CD4-positive, alpha-beta T cell treated with Interleukin-21 for 1 hour (primary cell): ENCODE data around the gene HOXB3.
A peak's percentile ranks its signal among the peaks of the same experiment; 100 is the strongest.

Source experiments
- DNase-seq: peaks from one replicate; pipeline ENCODE4 v3.0.0-alpha.2; 2020

HOXB3 gene

DNA sequence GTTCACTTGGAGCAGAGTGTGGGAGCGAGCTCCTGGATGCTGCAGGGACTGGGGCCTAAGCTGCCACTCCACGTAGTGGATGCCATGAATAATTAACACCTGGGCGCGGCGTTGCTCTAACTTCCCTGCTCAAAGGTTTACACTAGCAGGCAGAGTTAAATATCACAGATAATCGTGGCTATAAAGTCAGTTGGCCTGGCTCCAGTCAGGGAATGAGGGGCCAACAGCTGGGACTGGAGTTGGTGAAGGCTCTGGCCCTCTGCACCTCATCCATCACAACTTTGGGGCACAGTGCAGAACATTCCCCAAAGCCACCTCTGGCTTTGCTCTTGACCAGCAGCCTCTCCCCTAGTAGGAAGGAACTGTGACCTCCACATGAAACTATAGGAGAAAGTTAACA lies 22.8 kb downstream of the HOXB3 start:
- DNase-seq = no peak

DNA sequence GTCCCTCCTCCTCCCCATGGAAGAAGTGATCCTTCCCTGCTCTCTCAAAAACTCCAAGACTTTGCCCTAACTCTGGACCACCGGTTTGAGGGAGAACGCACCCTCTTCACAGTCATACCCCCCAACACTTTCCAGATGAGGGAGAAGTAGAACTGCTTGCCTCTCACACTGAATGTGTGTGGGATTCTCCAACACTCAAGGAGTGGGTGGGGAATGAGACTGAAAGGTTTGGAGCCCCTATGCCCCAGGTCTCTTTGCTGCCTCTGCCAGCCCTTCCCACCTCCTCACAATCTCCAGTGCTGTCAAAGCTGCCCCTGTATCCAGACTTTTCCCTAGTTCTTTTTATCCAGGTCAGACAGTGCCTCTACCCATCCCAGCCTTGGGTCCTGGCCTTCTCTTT lies 23.3 kb downstream of the HOXB3 start:
- DNase-seq = no peak

DNA sequence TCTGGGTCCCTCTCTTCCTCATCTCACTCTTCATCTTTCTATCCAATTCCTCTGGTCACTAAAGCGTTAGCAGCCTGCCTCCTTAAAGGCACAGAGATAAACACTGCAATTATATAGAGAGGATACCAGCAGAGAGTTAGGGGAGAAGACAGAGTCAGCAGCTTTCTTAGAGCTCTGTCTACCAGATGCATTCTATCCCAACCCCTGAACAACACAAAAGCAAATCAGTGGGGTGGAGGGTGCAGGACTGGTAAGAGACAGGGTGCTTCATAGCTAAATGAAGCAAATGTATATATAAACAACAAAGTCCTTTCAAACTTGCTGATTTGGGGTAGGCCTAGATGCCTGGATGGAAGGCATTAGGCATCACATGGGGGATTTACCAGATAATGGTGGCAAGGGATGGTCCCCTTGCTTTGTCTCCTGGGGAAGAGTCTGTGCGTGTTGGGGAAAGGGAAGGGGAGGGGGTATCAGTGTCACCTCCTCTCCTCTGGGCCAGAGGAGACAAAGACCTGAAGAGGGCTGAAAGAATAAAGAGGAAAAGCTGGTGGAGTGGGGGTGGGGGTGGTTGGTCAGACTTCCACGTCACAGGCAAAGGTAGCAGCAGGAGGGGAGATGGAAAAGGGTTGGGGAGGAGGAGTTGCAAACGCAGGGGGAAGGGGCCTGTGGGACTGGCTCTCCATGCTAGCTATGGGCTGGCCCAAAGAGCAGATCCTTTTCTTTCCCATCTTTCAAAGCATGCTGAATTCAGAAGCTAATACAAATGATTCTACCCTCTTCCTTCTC lies 23.9 kb downstream of the HOXB3 start:
- no peak for DNase-seq

DNA sequence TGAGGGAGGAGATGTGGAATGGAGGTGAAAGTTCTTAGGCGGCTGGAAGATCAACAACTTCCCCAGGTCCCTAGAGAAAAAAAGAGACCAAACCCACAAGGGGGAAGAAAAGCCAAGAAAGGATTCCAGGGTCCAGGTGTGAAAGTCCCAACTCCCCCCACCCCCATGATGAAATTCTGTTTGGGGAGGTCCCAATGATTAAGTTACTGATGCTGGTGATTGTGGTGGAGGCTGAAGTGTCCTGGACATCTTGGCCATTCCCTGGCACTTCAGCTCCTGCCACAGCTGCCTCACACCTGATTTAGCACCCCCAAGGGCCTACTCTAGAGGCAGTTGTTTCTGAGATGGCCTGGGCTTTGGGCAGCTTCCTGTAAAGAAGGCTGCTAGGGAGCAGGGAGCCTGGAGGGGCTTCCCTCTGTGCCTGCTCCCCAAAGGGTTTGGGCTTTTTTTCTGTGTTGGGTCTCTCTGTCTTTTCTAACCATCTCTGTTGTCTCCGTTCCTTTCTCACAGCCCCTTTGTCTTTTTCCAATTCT lies 25.0 kb downstream of the HOXB3 start:
- DNase-seq = no peak

DNA sequence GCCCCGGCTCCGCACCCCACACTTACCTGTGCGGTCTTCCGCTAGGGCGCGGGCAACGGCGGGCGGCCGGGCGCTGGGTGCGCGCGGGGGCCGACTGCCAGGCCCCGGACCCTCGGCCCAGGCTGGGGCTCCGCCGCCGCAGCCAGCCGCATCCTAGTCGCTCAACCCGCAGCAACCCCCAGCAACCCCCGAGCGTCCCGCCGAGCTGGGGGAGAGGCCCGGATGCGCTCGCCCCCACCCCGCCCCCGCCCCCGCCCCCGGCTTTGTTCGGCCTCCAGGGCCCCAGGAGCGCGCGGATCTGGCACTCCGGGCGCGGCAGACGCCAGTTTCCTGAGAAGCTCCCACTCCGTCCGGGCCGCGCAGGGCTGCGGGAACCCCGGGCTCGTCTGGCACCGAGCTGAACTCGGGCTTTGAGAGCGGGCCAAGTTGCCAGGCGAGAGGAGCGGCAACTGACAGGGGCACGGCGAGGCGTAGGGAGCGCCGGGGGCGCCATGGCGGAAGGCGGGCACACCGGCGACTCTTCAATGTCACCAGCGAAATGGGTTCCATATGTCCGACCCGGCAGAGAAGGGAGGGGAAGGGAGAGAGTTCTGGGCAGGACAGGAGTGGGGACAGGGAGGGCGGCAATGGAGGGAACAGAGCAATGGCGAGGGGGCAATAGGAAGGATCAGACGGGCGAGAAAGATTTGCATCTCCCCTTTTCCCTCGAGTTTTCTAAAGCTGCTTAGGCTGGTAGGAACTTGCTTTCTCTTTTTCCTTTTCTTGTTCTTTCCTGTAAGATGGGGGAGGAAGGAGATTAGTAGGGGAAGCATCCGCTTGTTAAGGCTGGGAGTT lies 25.6 kb downstream of the HOXB3 start:
- DNase-seq = no peak

DNA sequence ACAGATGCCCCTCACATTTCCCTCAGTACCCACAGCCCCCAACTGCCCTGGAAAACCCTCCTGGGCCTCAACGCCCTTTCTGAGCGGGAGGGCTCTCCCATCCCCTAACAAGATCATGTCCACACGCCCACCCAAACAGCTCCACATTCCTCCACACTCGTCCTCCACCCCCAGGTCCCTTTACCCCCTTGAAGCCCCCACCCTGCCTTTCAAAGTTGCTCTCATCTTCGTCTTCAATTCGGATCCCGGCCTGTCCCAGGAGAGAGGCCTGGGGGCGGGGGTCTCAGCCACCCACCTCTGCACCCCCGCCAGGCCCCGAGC lies 26.2 kb downstream of the HOXB3 start:
- no peak for DNase-seq

DNA sequence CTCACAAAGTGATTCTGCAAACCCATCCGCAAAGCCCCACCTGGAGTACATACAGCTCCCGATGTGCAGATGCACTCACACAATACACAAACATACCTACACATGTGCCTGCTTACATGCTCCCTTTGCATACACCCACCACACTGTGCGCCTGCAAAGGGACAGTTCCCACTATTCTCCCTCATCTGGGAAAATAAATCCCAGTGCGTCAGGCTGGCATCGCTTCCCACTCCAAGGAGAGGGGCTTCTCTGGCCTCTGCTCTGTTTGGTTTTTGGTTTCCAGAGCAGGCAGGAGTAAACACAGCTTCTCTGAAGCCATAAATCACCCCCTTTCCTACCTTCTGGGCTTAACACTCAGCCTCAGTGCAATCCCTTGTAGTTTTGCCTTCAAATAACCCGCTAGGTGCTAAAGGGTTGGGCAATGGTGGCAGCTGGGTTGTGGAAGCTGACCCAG lies 26.6 kb downstream of the HOXB3 start:
- DNase-seq = no peak

DNA sequence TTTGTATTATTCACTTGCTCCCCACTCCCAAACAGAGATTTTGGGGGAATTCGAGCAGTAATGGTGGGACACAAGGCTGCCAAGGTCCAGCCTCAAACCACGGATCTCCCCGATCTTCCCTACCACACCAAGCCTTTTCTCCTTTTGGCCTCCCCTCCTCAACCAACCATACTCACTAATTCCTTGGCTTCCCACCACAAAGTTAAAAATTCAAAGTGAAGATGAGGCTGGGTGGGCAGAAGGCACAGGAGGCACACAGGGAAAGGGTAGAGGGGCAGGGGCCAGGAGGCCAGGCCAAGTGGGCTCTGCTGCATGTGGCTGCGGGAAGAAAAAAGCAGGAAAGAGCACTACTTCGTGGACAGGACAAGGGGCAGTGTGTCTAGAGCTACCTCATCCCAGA lies 27.1 kb downstream of the HOXB3 start:
- no peak for DNase-seq

DNA sequence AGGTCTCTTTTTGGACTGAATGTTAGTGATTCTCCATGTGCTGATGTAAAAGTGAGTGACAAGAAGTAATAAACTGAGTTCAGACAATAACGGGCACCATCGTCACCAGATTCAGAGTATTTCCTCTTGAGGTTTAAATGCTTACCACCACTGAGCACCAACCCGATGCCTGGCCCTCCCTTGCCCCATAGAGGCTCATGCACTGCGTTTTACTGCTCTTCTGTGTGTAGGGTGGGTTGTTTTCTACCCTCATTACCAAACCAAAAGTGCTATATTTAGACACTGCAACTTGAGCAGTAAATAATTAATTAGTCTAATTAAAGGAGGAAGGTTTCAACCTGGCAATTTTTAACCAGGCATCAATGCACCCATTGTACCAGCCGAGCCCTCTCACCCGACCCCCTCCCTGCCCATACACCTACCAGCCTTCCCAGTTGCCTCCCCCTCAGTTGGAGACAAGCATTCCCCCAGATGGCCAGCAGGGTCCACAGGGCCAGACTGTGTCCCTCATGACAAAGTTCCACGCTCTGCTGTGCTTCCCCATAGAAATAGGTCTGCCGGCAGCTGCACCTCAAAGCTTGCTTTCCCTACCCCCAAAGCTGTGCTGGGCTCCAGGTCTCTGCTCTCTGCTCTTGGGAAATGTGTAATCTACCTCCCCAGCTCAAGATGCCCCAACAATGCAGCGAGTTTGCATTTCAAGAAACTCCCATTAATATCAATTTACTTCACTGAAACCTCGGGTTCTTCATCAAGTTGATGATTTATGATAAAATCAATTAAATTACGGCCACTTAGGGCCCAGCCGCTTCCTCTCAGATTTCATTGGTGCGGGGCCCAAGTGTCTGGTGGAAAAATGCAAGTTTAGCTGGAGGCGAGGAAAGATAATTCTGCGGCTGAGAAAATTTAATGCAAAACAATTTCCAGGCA lies 27.9 kb downstream of the HOXB3 start:
- no peak for DNase-seq

DNA sequence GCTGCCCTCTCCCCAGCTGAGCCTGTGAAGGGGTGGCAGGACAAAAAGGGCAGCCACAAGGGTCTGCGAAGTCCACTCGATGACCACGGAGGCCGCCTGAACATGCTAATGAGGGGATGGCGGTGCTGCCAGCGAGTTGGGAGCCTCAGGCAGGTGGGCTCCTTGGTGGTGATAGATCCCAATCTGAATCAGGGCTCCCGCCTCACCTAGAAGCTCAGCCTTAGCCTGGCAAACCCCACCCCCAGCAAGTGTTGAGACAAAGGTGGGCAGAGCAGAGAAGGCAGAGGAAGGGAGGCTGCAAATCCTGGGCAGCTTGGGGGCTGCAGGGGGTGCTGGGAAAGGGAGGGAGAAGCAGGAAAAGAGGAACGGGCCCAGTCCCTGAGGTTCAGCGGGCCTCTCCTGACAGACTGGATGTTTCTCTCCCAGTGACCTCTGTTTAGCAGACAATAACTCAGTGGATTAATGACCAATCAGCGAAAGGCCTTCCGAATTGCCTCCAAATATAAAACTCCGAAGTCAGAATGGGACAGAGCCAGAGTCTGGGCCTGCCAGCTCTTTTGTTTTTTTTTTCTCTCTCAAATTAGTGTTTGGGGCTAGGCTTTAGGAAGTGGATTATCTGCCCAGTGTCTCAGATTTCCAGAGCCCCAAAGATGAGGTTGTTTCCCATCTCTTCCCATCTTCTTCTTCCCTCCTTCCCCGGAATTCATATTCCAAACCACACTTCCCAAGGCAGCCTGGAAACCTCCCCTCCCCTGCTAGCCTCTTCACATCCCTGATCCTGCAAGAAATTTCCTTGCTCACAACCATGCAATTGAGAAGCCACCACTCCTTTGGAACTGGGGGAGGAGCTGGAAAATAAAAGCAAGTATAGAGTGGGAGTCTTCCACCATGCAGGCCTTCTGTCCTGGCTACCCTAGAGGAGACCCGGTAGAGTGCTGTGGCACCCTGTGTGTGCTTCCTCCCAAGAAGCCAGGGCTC lies 29.9 kb downstream of the HOXB3 start:
- no peak for DNase-seq

DNA sequence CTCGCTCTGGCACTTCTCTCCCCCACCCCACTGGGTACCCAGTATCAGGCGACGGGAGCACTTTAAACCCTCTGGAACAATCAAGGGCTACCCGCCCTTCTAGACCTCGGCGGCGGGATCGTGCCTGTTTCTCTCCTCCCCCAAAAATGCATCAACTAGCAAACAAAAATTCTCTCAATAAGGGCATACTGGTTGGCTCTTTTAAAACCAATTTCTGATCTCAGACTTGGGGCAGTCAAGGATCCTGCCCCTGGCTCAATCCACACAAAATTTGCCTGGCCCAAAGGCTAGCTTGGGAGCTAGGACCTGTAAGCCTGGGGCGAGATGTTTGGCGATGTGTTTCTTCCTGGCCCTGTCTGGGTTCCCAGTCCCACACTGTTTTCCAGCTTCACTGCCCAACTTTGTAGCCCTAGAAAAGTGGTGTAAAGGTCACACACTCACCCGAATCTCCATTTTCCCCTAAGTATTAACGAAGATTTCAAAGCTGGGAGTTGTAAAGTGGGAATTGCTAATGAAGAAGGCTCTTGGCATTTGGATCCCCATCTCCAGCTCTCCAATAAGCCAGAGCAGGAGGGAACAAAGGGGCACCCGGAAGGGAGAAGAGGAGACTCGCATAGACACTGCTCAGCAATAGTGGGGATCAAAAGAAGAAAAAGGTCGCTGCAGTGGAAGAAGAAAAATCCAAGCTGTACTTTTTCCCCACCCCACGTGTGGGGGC lies 30.8 kb downstream of the HOXB3 start:
- DNase-seq = no peak

DNA sequence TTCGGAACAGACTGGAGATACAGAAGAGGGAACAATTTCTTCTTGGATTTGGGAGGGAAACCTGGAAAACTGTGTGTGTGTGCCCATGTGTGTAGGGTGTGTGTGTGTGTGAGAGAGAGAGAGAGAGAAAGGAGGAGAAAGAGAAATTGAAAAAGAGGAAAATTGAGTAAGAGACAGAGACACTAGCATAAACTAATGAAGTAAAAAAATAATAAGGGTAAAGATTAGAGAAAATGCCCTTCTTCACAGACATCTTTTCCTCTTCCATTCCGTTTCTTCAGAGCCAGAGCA lies 31.3 kb downstream of the HOXB3 start:
- DNase-seq = no peak

DNA sequence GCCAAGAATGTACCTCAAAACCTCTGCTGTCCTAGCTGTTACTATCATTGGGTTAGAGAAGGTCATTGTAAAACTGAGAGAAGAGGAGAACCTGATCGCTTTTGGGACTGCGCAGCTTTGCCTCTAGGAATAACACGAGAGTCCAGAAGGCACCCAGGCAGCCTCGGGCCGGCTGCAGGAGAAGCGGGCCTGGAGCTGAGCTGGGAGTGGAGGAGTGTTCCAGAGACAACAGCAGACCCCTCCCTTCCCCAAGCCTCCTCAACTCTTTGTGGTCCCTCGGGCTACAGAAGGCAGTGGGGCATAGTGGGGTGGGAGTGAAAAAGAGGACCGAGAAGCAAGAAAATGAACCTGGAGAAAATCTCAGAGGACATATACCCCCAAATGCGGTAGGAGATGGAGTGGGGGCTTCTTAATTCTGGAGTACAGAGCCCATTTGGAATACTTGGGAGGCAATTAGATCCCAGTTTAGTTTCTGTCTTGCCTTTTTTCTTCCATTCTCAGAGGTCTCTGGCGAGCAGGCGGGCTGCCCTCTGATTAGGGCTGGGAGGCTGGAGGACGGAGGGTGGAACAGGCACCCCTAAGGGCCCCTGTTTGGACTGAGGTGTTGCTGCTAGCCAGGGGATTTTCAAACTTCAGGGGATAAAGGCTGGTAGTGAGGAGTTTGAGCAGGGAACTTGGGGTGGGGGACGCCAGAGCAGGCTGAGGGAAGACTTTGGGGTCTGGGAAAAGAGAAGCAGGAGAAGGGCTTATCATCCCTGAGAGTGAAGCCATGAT lies 31.8 kb downstream of the HOXB3 start:
- no peak for DNase-seq

DNA sequence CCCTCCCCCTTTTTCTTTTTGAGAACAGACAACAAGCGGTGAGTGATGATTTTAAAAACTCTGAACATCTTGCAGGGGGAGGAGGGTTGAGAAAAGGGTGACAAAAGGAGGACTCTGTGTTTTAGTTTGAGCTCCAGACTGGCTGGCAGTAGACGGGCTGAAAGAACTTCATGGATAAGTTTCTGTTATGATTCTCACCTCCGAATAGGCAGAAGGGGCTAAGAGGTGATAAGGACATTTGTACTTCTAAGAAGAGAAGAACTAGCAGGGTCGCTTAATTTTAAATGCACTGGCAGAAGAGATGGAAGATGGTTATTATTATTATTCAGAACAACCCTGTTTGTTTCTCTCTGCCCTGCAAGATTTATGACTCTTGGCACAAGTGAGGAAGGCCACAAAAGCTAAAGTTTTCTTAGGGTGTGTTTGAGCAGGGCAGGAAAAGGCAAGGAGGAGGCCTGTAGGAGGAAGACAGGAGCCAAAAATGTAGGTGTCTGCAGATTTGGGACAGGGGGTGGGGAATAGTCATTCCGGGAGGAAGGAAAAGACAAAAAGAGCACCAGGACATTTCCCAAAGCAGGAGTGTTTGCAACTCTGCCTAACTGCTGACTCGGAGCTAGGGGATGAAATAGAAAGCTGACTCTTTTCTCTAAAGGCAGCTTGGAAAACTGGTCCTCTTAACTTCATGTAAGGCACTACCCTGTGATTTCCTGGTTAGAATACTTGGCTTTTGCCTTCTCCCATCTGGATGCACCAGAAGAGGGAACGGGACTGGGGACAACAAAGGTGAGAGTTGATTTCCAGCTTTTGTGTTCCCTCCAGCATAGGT lies 33.3 kb downstream of the HOXB3 start:
- no peak for DNase-seq

DNA sequence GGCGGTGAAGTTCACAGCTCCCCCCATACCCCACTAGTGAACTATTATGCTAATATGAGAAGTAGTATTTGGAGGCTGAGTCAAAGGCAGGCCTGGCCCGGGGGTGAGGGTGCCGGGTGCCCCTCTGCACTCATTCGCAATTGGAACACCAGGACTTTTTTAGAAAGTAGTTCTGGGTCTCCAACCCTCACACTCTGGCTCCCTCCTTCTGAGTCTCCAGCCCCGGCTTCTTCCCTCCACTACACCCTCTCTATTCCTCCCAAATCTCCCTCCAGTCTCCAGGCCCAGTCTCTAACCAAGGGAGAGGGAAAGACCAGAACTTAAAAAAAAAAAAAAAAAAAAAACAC lies 33.8 kb downstream of the HOXB3 start:
- DNase-seq = no peak

DNA sequence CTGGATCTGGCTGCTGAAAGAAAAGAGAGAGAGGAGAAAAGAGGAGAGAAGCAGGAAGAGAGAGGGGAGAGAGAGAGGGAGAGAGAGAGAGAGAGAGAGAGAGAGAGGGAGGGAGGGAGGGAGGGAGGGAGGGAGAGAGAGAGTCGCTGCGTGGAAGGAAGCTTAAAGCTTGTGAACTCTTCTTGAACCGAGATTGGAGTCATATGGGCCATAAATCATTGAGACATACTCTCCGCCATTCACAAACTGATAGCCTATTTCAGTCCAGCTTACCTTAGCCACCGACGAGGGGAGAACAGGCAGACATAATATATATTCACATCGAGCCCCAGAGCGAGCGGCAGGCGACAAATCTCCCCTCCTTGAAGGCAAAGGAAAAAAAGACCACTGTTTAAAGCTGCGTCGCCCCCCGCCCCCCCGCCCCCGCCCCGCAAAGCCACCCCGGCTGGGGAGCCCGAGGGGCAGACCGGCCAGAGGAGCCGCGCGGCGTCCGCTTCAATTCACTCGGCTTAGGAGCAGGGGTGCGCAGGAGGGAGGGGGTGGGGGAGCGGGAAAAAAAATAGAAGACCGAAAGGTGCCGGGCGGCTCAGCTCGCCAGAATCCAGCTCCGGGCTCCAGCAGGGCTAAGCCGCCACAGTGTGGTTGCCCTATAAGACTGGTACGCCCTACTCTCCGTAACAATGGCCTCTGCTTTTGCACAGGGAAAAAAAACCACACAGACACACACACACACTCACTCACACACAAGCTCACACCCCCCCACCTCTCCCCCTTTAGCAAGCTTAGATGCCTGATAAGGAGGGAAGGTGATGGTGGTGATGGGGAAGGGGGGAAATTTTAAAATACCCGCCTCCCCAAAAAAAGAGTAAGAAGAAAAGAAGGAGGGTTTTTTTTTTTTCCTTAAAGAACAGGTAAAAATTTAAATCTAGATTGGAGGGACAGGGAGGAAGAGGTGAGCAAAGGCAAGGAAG lies 34.5 kb downstream of the HOXB3 start:
- DNase-seq = peak; percentile 24

DNA sequence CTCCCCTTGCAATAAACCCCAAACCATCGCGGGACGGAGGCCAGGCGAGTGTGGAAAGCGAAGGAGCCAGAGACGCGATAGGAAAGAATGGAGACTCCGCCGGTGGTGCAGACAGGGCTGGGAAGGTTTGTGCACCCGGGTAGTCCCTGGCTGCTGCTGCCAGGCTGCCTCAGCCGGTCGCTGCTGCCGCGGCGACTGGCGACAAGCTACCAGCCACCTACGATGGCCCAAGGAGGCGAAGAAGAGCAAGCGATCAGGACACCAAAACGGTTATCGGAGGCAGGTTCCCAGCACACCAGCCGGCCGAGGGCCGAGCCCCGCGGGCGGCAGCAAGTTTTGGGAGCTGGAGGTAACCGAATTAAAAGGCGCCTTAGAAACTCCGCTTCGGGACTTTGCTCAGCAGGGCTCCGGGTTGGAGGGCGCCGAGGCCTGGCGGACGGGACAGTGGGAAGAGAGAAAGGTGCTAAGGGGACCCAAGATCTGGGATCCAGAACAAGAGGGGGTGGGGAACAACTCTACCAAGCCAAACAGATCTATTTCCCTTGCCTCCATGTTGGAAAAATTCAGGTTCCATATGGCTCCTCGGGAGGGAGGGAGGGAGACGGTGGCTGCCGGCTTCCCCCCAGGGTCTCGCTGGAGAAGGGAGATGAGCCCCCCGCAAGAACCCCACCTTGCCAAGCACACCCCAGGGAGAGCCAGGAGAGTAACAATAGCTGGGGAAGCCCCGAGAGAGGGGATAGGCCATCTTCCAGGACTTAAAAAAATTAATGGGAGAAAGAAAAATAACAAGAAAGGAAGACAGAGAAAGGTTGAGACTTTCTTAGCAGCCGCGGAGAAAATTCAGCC lies 35.4 kb downstream of the HOXB3 start:
- DNase-seq = no peak

DNA sequence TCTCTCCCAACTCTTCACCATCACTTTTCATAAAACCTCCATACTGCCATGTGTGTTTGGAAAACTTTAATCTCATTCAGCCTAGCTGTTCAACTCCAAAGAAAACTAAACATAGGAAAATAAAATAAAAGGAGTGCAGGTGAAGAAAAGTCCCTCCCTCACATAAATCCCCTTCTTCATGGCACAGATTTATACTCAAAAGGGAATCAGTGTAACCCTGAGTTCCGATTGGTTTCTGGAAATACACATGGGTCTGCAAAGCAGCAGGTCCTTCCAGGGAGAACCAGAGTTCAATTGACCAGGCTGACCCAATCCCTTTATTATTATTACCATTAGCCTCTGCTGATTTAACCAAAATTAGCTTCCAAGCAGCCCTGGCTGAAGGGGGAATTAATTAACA lies 36.2 kb downstream of the HOXB3 start:
- no peak for DNase-seq
